Measurements from ENCODE around the gene NDUFV1.

DNA sequence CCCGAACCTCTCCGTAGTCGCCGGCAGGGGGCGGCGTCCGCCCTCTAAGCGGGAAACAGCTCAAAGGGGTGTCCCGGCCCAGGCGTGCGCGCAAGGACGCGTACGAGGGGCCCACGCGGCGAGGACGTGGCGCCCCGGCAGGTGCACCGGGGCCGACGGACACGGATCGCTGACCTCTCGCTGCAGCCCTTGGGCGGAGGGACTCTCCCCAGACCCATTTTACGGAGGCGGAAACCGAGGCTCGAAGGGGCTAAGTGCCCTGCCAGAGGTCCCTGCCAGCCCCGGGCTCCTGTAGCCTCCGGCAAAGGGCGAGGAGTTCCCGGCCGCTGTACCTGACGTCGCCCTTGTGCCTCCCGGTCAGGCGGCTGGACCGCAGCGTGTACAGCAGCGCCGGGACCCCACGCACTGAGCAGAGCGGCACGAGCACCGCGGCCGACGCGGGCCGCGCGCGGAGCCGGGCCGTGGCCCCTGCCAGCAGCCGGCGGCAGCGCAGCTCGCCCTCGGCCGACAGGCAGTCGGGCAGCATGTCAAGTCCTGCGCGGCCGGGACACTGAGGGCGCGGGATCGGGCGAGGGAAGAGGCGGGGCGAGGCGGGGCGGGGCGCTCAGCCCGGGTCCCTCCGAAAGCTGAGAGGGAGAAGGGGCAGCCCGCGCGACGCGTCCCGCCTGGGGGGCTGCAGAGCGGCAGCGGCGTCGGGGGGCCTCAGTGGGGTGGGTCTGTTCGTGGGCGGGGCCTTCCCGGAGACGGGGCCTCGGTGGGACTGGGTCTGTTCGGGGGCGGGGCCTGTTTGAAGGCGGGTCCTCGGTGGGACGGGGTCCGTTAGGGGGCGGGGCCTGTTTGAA lies 22.9 kb downstream of the NDUFV1 start, which contains the start of gene NUDT8:
- no peak for TF ChIP-seq EZH2 (IDR thresholded peaks at IDR 0.05; ENCODE audit: insufficient read depth, poor library complexity, severe bottlenecking)
- no peak for TF ChIP-seq EZH2phosphoT487 (IDR thresholded peaks at IDR 0.05; ENCODE audit: insufficient read depth, low read depth)

Data from GM23248 (cell line).